ENCODE data around the gene BEND5. TPM values are rescaled to one million over a fixed set of nuclear protein-coding genes. Genes with fewer than 3 reads are reported as not detected.

Gene BEND5
- total RNA-seq, 4 donors from 2014 or later, result 0.64 to 1.4 (median 0.85) TPM

DNA sequence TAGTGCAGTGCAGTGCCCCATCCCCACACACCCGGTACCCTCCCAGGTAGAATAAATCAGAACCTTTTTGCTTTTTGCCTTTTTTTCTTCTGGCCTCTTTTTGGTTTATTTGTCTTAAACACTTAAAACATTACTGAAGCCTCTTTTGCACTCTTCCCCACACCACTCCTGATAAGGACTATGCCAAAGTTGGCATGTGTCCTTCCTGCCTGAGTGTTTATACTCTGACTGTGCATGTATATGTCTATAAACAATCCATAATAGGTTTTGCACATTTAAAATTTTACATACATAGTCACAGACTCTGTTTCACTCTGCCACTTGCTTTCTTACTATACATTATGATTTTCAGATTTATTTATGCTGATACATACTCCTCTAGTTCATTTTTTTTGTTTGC, 59.6 kb downstream of the BEND5 start:
- H3K27me3 ChIP-seq, result no peaks in the 10 kb centered on the region
- DNase-seq (ENCODE audit: low spot score in 2 of 2), result no peak
- no peak overlapping the region for H3K4me3 ChIP-seq
- TF ChIP-seq POLR2AphosphoS5 (IDR thresholded peaks at IDR 0.05) (no peak), EP300 (IDR thresholded peaks at IDR 0.05) (no peak)
- no peak overlapping the region for H3K27ac ChIP-seq
- H3K4me1 ChIP-seq, result no peaks in the 10 kb centered on the region
- 96% methylated on average over 1 of the region's 1 CpG for WGBS
- no peaks in the 10 kb centered on the region for H3K9me3 ChIP-seq
- no peaks in the 10 kb centered on the region for H3K36me3 ChIP-seq

DNA sequence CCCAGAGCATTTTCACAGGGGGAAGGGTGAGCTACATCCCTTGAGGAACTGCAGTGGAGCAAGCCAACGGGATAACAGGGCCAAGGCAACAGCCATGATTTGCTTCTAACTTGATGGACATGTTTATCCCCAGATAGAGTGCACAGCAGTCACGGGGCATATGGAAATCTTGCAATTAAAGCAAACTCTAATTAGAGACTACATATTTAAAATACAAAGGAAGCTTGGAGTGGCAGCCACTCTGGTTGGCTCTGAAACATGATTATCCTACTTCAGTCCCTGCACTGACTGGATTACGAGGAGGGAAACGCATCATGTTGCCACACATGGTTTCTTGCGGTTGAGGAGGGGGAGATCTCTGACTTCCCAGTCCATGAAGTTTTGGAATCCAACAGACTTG, 60.8 kb downstream of the BEND5 start:
- Histone ChIP-seq H3K9me3 (no peaks in the 10 kb centered on the region), H3K4me1 (no peaks in the 10 kb centered on the region), H3K27ac (no peak overlapping the region), H3K27me3 (no peaks in the 10 kb centered on the region), H3K4me3 (no peak overlapping the region), H3K36me3 (no peaks in the 10 kb centered on the region)
- WGBS, result 84% methylated on average over 4 of the region's 5 CpGs
- TF ChIP-seq, protein P1, sequence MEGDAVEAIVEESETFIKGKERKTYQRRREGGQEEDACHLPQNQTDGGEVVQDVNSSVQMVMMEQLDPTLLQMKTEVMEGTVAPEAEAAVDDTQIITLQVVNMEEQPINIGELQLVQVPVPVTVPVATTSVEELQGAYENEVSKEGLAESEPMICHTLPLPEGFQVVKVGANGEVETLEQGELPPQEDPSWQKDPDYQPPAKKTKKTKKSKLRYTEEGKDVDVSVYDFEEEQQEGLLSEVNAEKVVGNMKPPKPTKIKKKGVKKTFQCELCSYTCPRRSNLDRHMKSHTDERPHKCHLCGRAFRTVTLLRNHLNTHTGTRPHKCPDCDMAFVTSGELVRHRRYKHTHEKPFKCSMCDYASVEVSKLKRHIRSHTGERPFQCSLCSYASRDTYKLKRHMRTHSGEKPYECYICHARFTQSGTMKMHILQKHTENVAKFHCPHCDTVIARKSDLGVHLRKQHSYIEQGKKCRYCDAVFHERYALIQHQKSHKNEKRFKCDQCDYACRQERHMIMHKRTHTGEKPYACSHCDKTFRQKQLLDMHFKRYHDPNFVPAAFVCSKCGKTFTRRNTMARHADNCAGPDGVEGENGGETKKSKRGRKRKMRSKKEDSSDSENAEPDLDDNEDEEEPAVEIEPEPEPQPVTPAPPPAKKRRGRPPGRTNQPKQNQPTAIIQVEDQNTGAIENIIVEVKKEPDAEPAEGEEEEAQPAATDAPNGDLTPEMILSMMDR (IDR thresholded peaks at IDR 0.05), result no peak
- TF ChIP-seq POLR2AphosphoS5 (IDR thresholded peaks at IDR 0.05) (no peak), EP300 (IDR thresholded peaks at IDR 0.05) (no peak), POLR2A (IDR thresholded peaks at IDR 0.05) (no peak)
- DNase-seq (ENCODE audit: low spot score in 2 of 2), result no peak

DNA sequence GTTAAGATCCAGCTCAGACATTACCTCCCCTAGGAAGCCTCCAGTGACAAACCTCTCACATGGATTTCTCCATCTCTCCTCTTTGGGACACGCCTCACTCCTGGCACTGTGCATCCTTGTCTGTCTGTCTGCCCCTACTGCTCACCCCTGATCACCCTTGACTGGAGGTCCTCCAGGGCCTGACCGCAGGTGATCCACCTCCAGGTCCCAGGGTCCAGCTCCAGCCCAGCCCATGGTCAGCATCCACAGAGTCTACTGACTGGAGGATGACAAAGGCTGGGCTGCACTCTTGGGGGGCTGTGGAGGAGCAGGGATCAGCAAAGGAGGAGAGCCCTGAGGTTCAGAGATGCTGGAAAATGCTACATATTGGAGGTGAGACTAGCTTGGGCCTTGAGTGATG, 65.8 kb downstream of the BEND5 start:
- TF ChIP-seq, protein P1 (IDR thresholded peaks at IDR 0.05), result no peak
- TF ChIP-seq EP300 (IDR thresholded peaks at IDR 0.05), result no peak
- no peak for TF ChIP-seq POLR2AphosphoS5 (IDR thresholded peaks at IDR 0.05)
- TF ChIP-seq POLR2A (IDR thresholded peaks at IDR 0.05), result no peak
- WGBS, result 100% methylated on average over 2 of the region's 2 CpGs
- H3K27me3 ChIP-seq, result no peaks in the 10 kb centered on the region

DNA sequence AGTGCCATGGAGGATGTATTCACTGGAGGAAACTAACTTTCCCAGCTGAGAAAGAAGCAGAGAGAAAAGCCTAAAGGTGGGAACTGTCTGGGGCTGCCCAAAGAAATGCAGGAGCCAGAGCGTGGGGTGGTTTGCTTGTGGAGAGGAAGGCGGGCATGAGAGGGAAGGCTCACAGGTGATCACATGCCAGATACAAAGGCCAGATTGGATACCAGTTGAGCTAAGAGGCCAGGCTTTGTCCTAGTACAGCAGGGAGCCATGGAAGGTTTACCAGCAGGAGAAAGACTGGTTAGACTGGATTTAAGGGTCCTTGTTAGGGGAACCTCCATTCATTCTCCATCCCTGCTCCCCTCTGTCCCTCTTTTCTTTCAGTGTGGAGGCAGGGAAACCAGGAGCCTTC, 66.4 kb downstream of the BEND5 start:
- H3K27me3 ChIP-seq, result no peaks in the 10 kb centered on the region
- no peaks in the 10 kb centered on the region for H3K36me3 ChIP-seq
- WGBS, result 100% methylated on average over 2 of the region's 2 CpGs
- TF ChIP-seq, protein P1 (IDR thresholded peaks at IDR 0.05), result no peak
- no peak for TF ChIP-seq POLR2AphosphoS5 (IDR thresholded peaks at IDR 0.05)
- TF ChIP-seq POLR2A (IDR thresholded peaks at IDR 0.05), result no peak
- TF ChIP-seq EP300 (IDR thresholded peaks at IDR 0.05), result no peak
- DNase-seq (ENCODE audit: low spot score in 2 of 2), result no peak
- H3K27ac ChIP-seq, result no peak overlapping the region
- no peaks in the 10 kb centered on the region for H3K9me3 ChIP-seq
- H3K4me3 ChIP-seq, result no peak overlapping the region
- H3K4me1 ChIP-seq, result no peaks in the 10 kb centered on the region

More for the DNA sequence above, 65.8 kb downstream of the BEND5 start:
- no peak overlapping the region for H3K4me3 ChIP-seq
- DNase-seq (ENCODE audit: low spot score in 2 of 2), result no peak
- H3K4me1 ChIP-seq, result no peaks in the 10 kb centered on the region
- no peaks in the 10 kb centered on the region for H3K9me3 ChIP-seq
- H3K27ac ChIP-seq, result no peak overlapping the region
- H3K36me3 ChIP-seq, result no peaks in the 10 kb centered on the region

DNA sequence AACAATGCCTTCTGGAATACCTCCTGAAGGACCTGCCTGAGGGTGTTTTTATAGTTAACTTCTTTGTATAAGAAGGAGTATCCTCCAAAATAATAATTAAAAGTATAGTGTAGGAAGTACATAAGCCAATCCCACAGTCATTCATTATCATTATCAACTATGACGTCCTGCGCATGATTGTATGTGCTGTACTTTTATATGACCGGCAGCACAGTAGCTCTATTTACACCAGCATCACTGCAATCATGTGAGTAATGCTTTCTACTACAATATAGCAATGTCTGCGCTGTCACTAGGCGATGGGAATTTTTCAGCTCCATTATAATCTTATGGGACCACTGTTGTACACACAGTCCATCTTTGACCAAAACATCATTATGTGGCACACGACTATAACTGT, 72.0 kb downstream of the BEND5 start:
- Histone ChIP-seq H3K9me3 (no peaks in the 10 kb centered on the region), H3K4me1 (no peaks in the 10 kb centered on the region), H3K27me3 (peaks cover 4% of the 10 kb centered on the region), H3K27ac (no peak overlapping the region), H3K36me3 (no peaks in the 10 kb centered on the region), H3K4me3 (no peak overlapping the region)
- no peak for DNase-seq (ENCODE audit: low spot score in 2 of 2)
- no peak for TF ChIP-seq EP300 (IDR thresholded peaks at IDR 0.05)
- TF ChIP-seq, protein P1 (IDR thresholded peaks at IDR 0.05), result no peak
- TF ChIP-seq POLR2A (IDR thresholded peaks at IDR 0.05), result no peak
- no peak for TF ChIP-seq POLR2AphosphoS5 (IDR thresholded peaks at IDR 0.05)
- 87% methylated on average over 6 of the region's 6 CpGs for WGBS

DNA sequence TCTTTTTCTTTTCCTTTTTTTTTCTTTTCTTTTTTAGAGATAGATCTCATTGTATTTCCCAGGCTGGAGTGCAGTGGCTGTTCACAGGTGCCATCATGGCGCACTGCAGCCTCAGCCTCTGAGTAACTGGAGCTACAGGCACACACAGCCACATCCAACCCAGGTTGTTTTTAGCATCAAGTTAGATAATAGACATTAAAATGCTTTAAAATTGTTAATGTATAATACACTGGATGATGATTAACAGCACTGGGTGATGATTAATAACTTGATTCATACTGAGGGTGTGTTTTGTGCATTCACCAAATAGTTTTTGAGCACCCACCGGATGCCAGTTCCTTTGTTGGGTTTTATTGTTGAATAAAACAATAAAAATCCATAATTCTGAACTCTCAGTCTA, 75.2 kb downstream of the BEND5 start:
- Histone ChIP-seq H3K36me3 (no peaks in the 10 kb centered on the region), H3K4me3 (no peak overlapping the region), H3K27me3 (peaks cover 4% of the 10 kb centered on the region), H3K27ac (no peak overlapping the region), H3K4me1 (no peaks in the 10 kb centered on the region), H3K9me3 (no peaks in the 10 kb centered on the region)
- TF ChIP-seq POLR2AphosphoS5 (IDR thresholded peaks at IDR 0.05) (no peak), EP300 (IDR thresholded peaks at IDR 0.05) (no peak), POLR2A (IDR thresholded peaks at IDR 0.05) (no peak)
- TF ChIP-seq, protein P1 (IDR thresholded peaks at IDR 0.05), result no peak
- WGBS, result 95% methylated on average over 2 of the region's 2 CpGs
- DNase-seq (ENCODE audit: low spot score in 2 of 2), result no peak

All from suprapubic skin (tissue), 4 donors.